Measurements from ENCODE around the gene SYNE4. TPM values are rescaled to one million over a fixed set of nuclear protein-coding genes. Genes with fewer than 3 reads are reported as not detected.
A peak's percentile ranks its signal among the peaks of the same experiment; 100 is the strongest.

SYNE4 gene, protein sequence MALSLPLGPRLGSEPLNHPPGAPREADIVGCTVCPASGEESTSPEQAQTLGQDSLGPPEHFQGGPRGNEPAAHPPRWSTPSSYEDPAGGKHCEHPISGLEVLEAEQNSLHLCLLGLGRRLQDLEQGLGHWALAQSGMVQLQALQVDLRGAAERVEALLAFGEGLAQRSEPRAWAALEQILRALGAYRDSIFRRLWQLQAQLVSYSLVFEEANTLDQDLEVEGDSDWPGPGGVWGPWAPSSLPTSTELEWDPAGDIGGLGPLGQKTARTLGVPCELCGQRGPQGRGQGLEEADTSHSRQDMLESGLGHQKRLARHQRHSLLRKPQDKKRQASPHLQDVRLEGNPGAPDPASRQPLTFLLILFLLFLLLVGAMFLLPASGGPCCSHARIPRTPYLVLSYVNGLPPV
- total RNA-seq (2014; rRNA removed; shearing (Covaris generic)), result not detected in 2 replicates
- polyA plus RNA-seq (2016; fragmentation: Nextera tagmentation; extraction: Ambion mirVana), result 0.11 and 0.31 TPM in 2 replicates

DNA sequence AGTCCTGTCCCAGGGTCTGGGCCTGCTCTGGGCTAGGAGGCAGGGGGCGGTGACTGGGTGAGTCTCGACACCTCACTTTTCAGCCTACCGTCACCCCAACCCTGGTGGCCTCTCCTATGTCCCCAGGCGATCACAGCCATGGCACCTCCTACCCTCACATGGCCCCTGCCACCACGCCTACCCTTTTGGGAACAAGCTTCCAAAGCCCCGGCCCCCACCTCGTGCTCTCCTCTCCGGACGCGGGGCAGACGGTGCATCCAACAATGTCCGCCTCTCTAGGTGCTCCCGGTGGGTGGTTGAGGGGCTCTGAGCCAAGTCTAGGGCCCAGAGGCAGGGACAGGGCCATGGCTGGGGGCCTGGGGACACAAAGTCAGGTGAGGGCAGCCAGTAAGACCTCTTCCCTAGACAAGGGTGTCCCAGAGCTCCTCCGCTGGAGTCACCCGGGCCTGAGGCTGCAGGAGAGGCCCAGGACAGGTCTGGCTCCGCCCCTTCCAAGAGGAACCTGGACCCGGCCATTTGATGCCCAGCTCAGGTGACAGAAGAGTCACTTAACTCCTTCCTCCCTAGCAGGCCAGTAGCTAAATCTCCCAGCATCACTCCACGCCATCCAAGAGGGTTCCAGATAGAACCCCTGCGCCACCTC lies at the start of gene SYNE4:
TSS of gene SYNE4 (minus strand) at position 478 of the 643 bp plus-strand sequence. CDS start at position 346, 132 bp downstream.
- no peaks in the 10 kb centered on the region for H3K9me3 ChIP-seq (ENCODE audit: low read depth)
- peaks cover 4% of the 10 kb centered on the region; the same call in 1 of the 2 replicates for H3K4me1 ChIP-seq (ENCODE audit: insufficient read depth)
- no peaks in the 10 kb centered on the region for H4K20me1 ChIP-seq (ENCODE audit: insufficient read depth)
- H3K9me2 ChIP-seq (ENCODE audit: insufficient read depth), result no peaks in the 10 kb centered on the region
- H3K4me2 ChIP-seq (ENCODE audit: unreplicated experiment), result peak within 1 kb of the TSS; percentile 96
- 69 to 71% methylated on average over 19 of the region's 19 CpGs for WGBS, 2 experiments (ENCODE audit: low coverage in 1 of 2, low lambda C conversion rate in 2 of 2, missing lambda C conversion rate in 2 of 2)
- H3F3A ChIP-seq (ENCODE audit: insufficient read depth), result no peaks in the 10 kb centered on the region
- DNase-seq, result peak; percentile 12
- peak within 1 kb of the TSS; percentile 82 for H3K9ac ChIP-seq
- TF ChIP-seq EZH2 (IDR thresholded peaks at IDR 0.05; ENCODE audit: insufficient read depth, poor library complexity, severe bottlenecking) (no peak), EZH2phosphoT487 (IDR thresholded peaks at IDR 0.05; ENCODE audit: insufficient read depth, low read depth) (no peak)
- no peaks in the 10 kb centered on the region for H3K27me3 ChIP-seq (replicated peaks; ENCODE audit: insufficient read depth)
- peak within 1 kb of the TSS; percentile 73 for H3K4me3 ChIP-seq
- H3K36me3 ChIP-seq (ENCODE audit: low read depth), result no peaks in the 10 kb centered on the region
- H3K27ac ChIP-seq, result no peak within 1 kb of the TSS
- peak within 1 kb of the TSS; percentile 75 for H2AFZ ChIP-seq
- in situ Hi-C loops (cut with MboI), result no loop called here
- H3K79me2 ChIP-seq (ENCODE audit: insufficient read depth), result peaks cover 9% of the 10 kb centered on the region

DNA sequence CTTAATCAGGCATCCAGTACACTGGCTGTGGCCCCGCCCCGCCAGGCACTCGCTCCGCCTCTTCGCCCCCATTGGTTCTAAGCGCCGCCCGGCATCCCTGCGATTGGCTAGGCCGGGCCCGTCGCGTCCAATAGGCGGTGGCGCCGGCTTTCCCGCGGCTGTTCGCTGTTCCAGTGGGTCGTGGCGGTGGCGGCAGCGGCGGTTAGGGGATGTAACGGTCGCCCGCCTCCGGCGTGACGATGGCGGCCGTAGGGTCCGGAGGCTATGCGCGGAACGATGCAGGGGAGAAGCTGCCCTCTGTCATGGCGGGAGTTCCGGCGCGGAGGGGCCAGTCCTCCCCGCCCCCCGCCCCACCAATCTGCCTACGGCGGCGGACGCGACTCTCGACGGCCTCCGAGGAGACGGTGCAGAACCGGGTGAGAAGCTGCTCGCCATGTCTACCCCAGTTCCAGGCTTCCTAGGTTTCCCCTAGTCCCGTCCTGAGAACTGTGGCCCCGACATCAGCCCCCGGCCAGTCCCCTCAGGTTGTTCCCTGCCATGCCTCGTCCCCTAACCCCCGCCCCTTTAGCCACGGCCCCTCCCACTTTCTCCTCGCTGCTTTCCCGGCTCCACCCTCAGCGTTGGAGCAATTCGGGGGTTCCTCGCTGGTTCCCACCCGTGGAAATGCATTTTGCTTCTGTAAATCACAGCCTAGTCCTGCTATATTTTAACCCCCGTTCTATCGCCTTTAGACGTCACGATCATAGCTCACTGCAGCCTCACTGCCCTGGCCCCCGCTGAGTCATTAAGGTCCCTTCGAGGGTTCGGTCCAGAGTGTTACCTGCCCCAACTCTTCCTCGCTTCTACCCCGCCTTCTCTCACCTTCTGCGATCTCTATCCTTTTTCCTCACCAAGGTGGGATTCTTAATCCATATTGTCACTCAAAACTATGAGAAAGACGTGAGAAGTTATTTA lies 46.4 kb upstream of the SYNE4 start, which contains the start of gene WDR62:
TSS of gene WDR62 (plus strand) at position 165 of the 954 bp plus-strand sequence. CDS start at position 240, 75 bp downstream.
- H3F3A ChIP-seq (ENCODE audit: insufficient read depth), result peaks cover 14% of the 10 kb centered on the region
- peak within 1 kb of the TSS; percentile 91 for H3K27ac ChIP-seq
- no peaks in the 10 kb centered on the region for H3K27me3 ChIP-seq (replicated peaks; ENCODE audit: insufficient read depth)
- H3K9me3 ChIP-seq (ENCODE audit: low read depth), result no peaks in the 10 kb centered on the region
- peak within 1 kb of the TSS; percentile 83 for H3K9ac ChIP-seq
- in situ Hi-C loops (cut with MboI), result no loop called here
- H3K79me2 ChIP-seq (ENCODE audit: insufficient read depth), result peaks cover 38% of the 10 kb centered on the region
- peak; percentile 98 for DNase-seq
- H3K4me2 ChIP-seq (ENCODE audit: unreplicated experiment), result peak within 1 kb of the TSS; percentile 91
- peak within 1 kb of the TSS; percentile 94 for H2AFZ ChIP-seq
- 2 to 3% methylated on average over 50 to 69 of the region's 76 CpGs for WGBS, 2 experiments (ENCODE audit: low coverage in 1 of 2, low lambda C conversion rate in 2 of 2, missing lambda C conversion rate in 2 of 2)
- TF ChIP-seq EZH2 (IDR thresholded peaks at IDR 0.05; ENCODE audit: insufficient read depth, poor library complexity, severe bottlenecking) (no peak), EZH2phosphoT487 (IDR thresholded peaks at IDR 0.05; ENCODE audit: insufficient read depth, low read depth) (no peak)
- H3K4me1 ChIP-seq (ENCODE audit: insufficient read depth), result peaks cover 5% of the 10 kb centered on the region
- no peaks in the 10 kb centered on the region for H4K20me1 ChIP-seq (ENCODE audit: insufficient read depth)
- H3K4me3 ChIP-seq, result peak within 1 kb of the TSS; percentile 86
- no peaks in the 10 kb centered on the region for H3K9me2 ChIP-seq (ENCODE audit: insufficient read depth)
- H3K36me3 ChIP-seq (ENCODE audit: low read depth), result no peaks in the 10 kb centered on the region

DNA sequence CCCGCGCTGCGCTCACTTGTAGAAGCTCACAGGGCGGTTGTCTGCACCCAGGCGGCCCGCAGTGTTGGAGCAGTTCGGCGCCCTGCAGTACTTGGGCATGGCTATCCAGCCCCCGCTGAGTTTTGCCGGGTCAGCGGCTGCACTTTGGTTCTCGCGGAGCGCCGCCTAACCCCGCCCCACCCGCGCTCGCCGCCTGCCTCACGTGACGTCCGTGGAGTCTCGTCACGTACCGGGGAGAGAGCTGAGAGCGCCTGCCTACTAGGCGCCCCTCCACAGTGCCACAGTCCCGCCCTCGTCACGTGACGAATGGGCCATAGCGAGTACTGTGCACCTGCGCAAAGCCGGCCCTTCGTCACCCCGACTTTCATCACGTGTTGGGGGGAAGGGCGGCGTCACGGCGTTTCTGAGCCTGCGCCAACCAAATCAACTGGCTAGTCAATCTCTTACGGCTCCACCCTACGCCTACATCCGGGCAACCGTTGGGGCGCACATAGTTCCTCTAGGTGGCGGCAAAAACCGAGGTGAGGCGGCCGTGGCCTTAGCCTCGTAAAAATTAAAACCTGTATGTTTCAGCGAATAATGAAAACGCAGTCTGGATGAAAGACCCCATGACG lies 45.6 kb upstream of the SYNE4 start, which contains the start of gene THAP8:
TSS of gene THAP8 (minus strand) at position 167 of the 614 bp plus-strand sequence. CDS start at position 99, 68 bp downstream.
- H3K9ac ChIP-seq, result peak within 1 kb of the TSS; percentile 83
- no peaks in the 10 kb centered on the region for H3K9me3 ChIP-seq (ENCODE audit: low read depth)
- peak within 1 kb of the TSS; percentile 91 for H3K4me2 ChIP-seq (ENCODE audit: unreplicated experiment)
- 1 to 2% methylated on average over 44 to 56 of the region's 56 CpGs for WGBS, 2 experiments (ENCODE audit: low coverage in 1 of 2, low lambda C conversion rate in 2 of 2, missing lambda C conversion rate in 2 of 2)
- peaks cover 5% of the 10 kb centered on the region for H3K4me1 ChIP-seq (ENCODE audit: insufficient read depth)
- peak within 1 kb of the TSS; percentile 94 for H2AFZ ChIP-seq
- DNase-seq, result peak; percentile 100
- H3K27me3 ChIP-seq (replicated peaks; ENCODE audit: insufficient read depth), result no peaks in the 10 kb centered on the region
- H3K36me3 ChIP-seq (ENCODE audit: low read depth), result no peaks in the 10 kb centered on the region
- H3K27ac ChIP-seq, result peak within 1 kb of the TSS; percentile 91
- no peaks in the 10 kb centered on the region for H4K20me1 ChIP-seq (ENCODE audit: insufficient read depth)
- no peak for TF ChIP-seq EZH2 (IDR thresholded peaks at IDR 0.05; ENCODE audit: insufficient read depth, poor library complexity, severe bottlenecking)
- TF ChIP-seq EZH2phosphoT487 (IDR thresholded peaks at IDR 0.05; ENCODE audit: insufficient read depth, low read depth), result no peak
- peak within 1 kb of the TSS; percentile 86 for H3K4me3 ChIP-seq
- in situ Hi-C loops (cut with MboI), result no loop called here
- no peaks in the 10 kb centered on the region for H3K9me2 ChIP-seq (ENCODE audit: insufficient read depth)
- H3K79me2 ChIP-seq (ENCODE audit: insufficient read depth), result peaks cover 38% of the 10 kb centered on the region
- peaks cover 14% of the 10 kb centered on the region for H3F3A ChIP-seq (ENCODE audit: insufficient read depth)

All from GM23248 (cell line).